ENCODE measurements around the gene CYFIP1.

Gene CYFIP1

DNA sequence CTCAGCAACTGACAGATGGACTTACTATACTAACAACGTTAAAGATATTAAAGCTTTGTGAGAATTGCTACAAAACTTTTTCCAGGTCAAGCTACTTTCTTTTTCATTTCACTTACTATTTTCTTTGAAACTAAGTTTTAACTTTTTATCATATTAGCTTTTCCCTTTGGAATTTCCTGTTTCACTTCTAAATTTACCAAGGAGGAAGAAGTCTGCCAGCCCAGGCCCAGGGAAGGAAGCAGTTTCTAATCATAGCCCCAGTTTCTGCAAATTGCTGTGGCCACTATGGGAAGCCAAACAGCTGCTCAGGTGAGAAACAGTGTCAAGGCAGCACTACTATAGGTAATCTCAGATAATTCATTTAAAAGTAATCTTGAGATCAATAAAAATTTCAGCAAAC is 18.4 kb downstream of the CYFIP1 start:
- Histone ChIP-seq H3K4me1 (ENCODE audit: insufficient read depth, low read length) (peaks cover 7% of the 10 kb centered on the region), H2AFZ (ENCODE audit: low read depth, low read length) (no peak overlapping the region), H3K9me3 (ENCODE audit: low read length) (no peaks in the 10 kb centered on the region), H3K4me3 (ENCODE audit: low read length) (no peak overlapping the region), H3K27me3 (ENCODE audit: insufficient read depth, low read length) (no peaks in the 10 kb centered on the region), H3K36me3 (ENCODE audit: insufficient read depth, low read length) (no peaks in the 10 kb centered on the region)

DNA sequence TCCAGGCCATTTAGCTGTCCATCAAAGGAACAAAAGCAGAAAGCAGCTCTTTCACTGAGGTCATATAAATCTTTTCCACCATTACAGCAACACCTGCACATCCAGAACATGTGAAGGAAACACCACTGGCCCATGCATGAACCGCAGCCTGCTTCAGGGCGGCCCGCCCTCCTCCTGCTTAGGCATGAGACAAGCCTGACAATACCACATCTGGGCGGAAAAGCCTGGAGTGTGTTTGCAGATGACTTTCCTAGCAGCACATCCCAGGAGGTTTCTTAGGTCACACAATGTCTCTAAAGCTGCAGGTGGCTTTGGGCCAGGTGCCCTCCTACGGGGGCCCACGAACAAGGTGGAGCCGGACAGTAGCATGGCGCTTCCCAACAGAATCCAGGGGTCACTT is 19.6 kb downstream of the CYFIP1 start:
- no peaks in the 10 kb centered on the region for H3K9me3 ChIP-seq (ENCODE audit: low read length)
- H3K4me1 ChIP-seq (ENCODE audit: insufficient read depth, low read length) = peaks cover 14% of the 10 kb centered on the region
- no peaks in the 10 kb centered on the region for H3K36me3 ChIP-seq (ENCODE audit: insufficient read depth, low read length)
- no peak overlapping the region for H2AFZ ChIP-seq (ENCODE audit: low read depth, low read length)
- H3K27me3 ChIP-seq (ENCODE audit: insufficient read depth, low read length) = no peaks in the 10 kb centered on the region
- H3K4me3 ChIP-seq (ENCODE audit: low read length) = no peak overlapping the region

DNA sequence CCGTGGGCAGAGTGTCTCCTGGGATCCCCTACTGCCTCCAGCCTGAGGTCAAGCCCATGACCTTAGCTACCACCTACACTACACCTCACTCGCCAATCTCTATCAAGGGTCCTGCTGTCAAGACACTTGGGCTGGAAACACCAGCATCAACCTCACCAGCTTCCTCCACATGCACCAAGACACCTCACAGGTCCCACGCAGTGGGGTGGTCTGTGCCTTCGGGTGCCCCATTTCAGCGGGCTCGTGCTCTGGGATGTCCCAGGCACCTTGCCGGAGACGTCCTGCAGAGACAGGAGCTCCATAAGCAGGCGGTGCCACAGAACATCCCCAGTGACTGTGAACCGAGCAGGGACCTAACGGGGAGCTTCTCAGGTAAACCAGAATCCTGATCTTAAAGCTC is 20.0 kb downstream of the CYFIP1 start:
- H2AFZ ChIP-seq (ENCODE audit: low read depth, low read length) = no peak overlapping the region
- no peaks in the 10 kb centered on the region for H3K9me3 ChIP-seq (ENCODE audit: low read length)
- no peaks in the 10 kb centered on the region for H3K36me3 ChIP-seq (ENCODE audit: insufficient read depth, low read length)
- no peaks in the 10 kb centered on the region for H3K27me3 ChIP-seq (ENCODE audit: insufficient read depth, low read length)
- H3K4me1 ChIP-seq (ENCODE audit: insufficient read depth, low read length) = peaks cover 14% of the 10 kb centered on the region
- no peak overlapping the region for H3K4me3 ChIP-seq (ENCODE audit: low read length)

DNA sequence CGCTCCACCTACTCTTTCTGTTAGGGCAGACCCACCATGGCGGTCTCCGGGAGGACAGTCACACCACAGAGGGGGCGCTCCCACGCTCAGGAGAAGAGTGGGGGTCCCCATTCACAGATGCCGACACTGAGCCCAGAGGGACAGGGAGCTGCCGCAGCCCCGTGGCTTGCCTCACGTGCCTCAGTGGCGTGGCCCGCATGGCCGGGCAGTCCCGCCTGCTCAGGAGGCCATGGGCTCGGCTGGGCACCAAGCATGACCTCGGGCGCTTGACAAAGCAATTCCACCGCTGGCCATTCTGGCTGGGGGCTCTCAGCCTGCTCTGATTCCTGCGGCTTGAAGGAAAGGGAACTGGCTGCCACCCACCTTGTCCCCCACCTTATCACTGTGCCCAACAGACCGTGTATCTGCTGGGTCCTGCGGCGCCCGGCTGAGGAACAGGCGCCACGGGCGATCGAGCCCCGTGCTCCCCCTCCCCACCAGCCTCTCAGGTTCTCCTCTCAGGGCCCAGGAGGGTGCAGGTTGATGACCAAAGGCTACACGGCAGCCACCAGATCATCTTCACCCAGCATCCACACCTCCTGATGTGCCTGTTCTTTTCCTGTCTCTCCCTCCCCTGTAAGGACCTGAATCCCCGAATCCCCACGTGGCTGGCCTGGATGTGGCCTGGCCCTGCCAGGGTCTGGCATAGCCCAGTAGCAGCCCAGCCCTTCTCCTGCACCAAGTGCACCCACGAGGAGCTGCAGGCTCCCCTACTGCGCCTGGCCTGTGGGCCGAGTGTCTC is 20.7 kb downstream of the CYFIP1 start:
- H3K4me3 ChIP-seq (ENCODE audit: low read length) = no peak overlapping the region
- H2AFZ ChIP-seq (ENCODE audit: low read depth, low read length) = no peak overlapping the region
- no peaks in the 10 kb centered on the region for H3K9me3 ChIP-seq (ENCODE audit: low read length)
- H3K36me3 ChIP-seq (ENCODE audit: insufficient read depth, low read length) = no peaks in the 10 kb centered on the region
- H3K27me3 ChIP-seq (ENCODE audit: insufficient read depth, low read length) = no peaks in the 10 kb centered on the region
- H3K4me1 ChIP-seq (ENCODE audit: insufficient read depth, low read length) = peaks cover 13% of the 10 kb centered on the region

DNA sequence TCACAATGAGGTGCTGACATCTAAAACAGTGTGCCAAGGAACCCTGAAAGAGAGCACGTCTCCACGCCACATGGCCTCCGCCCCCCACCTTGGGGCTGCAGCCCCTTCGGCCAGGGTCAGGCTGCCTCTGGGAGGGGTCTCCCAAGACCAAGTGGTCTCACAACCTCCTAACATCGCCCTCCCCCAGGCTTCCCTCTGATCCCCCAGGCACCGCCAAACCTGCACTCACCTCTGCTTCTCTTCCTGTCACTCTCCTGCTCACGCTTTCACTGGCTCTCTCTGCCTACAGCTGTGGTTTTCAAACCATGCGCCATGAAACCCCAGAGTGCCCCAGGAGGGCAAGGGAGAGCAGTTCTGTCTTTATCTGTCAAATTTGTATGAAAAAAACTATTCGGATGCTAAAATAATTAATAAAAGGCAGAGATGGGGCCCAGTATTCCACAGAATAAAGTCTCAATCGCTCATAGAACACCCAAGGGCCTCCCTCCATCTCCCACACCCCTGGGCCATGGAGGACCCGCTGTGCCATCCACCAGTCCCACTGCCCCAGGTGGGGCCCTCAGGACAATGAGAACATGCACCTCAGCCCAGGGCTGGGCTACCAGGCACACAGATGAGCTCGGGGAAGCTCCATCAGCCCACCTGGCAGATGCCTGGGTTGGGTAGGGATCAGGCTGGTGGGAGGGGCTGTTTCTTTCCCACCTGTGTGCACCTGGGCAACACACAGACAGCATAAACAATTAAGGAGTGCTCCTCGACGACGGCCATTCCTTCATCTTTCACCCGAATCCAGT is 21.5 kb downstream of the CYFIP1 start:
- no peaks in the 10 kb centered on the region for H3K9me3 ChIP-seq (ENCODE audit: low read length)
- H2AFZ ChIP-seq (ENCODE audit: low read depth, low read length) = no peak overlapping the region
- H3K36me3 ChIP-seq (ENCODE audit: insufficient read depth, low read length) = no peaks in the 10 kb centered on the region

DNA sequence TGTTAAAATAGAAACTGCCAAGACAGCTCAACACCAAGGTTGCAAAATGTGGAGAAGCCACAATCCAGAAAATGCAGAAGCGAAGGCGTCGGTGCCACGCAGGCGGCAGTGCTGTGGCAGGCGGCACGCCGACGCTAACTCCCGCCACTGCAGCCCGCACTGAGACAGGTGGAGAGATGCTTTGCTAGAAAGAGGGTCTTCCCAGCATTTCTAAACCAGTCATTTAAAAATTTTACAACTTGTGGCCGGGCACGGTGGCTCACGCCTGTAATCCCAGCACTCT is 23.2 kb downstream of the CYFIP1 start:
- H2AFZ ChIP-seq (ENCODE audit: low read depth, low read length) = no peak overlapping the region
- H3K4me3 ChIP-seq (ENCODE audit: low read length) = no peak overlapping the region
- H3K27me3 ChIP-seq (ENCODE audit: insufficient read depth, low read length) = no peaks in the 10 kb centered on the region
- H3K36me3 ChIP-seq (ENCODE audit: insufficient read depth, low read length) = no peaks in the 10 kb centered on the region
- peaks cover 15% of the 10 kb centered on the region for H3K4me1 ChIP-seq (ENCODE audit: insufficient read depth, low read length)
- no peaks in the 10 kb centered on the region for H3K9me3 ChIP-seq (ENCODE audit: low read length)

More for the DNA sequence above, 21.5 kb downstream of the CYFIP1 start:
- Histone ChIP-seq H3K4me3 (ENCODE audit: low read length) (no peak overlapping the region), H3K4me1 (ENCODE audit: insufficient read depth, low read length) (peaks cover 7% of the 10 kb centered on the region), H3K27me3 (ENCODE audit: insufficient read depth, low read length) (no peaks in the 10 kb centered on the region)

DNA sequence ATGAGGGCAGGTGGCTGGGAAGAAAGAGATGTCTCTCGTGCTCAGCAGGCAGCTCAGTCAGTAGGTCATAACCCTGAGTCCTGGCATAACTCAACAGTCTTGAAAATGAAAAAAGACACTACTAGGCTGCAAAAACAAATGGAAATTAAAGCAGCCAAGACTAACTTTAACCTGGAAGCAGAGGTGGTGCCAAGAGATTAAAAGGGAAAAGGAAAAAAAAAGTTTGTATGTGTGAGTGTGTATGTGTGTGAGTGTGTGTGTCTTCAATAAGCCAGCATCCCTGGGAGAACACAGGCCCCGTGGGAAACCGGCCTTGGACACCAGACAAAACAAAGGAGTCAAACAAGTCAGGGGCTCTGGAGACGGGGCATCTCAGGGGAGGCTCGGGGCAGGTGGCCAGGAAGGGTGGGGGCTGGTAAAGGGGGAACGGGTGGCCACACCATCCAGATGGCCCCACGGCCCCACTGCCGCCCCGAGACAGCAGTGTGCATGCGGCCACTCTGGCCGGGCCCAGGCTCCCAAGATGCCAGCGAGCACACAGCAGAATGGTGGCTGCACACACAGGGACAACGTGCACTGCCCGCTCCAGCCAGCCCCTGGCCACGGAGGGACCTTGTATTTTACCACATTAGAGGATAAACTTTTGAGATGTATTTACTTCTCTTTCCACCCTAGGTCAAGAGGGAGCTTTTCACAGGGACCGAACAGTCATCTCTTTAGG is 23.8 kb downstream of the CYFIP1 start:
- H3K9me3 ChIP-seq (ENCODE audit: low read length) = no peaks in the 10 kb centered on the region
- no peak overlapping the region for H3K4me3 ChIP-seq (ENCODE audit: low read length)
- H3K36me3 ChIP-seq (ENCODE audit: insufficient read depth, low read length) = no peaks in the 10 kb centered on the region
- peaks cover 15% of the 10 kb centered on the region for H3K4me1 ChIP-seq (ENCODE audit: insufficient read depth, low read length)
- no peak overlapping the region for H2AFZ ChIP-seq (ENCODE audit: low read depth, low read length)
- no peaks in the 10 kb centered on the region for H3K27me3 ChIP-seq (ENCODE audit: insufficient read depth, low read length)

DNA sequence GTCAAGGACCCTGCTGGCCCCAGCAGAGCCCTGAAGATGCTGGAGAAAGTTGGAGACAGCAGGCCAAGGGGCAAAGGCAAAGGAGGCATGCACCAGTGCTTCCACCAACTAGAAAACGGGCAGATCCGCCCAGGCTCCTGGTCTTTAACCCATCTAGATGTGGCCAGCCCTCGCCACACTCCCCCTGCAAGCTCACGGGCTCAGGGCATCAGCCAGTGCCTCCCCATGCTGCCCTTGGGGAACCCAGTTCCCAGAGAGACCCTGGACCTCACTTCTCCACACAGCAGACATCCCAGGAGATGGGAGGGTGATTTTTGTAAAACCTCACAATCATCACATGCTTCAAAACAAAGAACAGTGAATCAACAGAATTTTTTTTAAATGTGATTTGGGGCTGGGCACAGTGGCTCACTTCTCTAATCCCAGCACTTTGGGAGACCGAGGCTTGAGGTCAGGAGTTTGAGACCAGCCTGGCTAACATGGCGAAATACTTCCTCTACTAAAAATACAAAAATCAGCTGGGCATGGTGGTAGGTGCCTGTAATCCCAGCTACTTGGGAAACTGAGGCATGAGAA is 24.5 kb downstream of the CYFIP1 start:
- H3K4me1 ChIP-seq (ENCODE audit: insufficient read depth, low read length) = peaks cover 15% of the 10 kb centered on the region
- no peaks in the 10 kb centered on the region for H3K36me3 ChIP-seq (ENCODE audit: insufficient read depth, low read length)
- no peak overlapping the region for H2AFZ ChIP-seq (ENCODE audit: low read depth, low read length)
- H3K4me3 ChIP-seq (ENCODE audit: low read length) = no peak overlapping the region
- no peaks in the 10 kb centered on the region for H3K27me3 ChIP-seq (ENCODE audit: insufficient read depth, low read length)
- no peaks in the 10 kb centered on the region for H3K9me3 ChIP-seq (ENCODE audit: low read length)

DNA sequence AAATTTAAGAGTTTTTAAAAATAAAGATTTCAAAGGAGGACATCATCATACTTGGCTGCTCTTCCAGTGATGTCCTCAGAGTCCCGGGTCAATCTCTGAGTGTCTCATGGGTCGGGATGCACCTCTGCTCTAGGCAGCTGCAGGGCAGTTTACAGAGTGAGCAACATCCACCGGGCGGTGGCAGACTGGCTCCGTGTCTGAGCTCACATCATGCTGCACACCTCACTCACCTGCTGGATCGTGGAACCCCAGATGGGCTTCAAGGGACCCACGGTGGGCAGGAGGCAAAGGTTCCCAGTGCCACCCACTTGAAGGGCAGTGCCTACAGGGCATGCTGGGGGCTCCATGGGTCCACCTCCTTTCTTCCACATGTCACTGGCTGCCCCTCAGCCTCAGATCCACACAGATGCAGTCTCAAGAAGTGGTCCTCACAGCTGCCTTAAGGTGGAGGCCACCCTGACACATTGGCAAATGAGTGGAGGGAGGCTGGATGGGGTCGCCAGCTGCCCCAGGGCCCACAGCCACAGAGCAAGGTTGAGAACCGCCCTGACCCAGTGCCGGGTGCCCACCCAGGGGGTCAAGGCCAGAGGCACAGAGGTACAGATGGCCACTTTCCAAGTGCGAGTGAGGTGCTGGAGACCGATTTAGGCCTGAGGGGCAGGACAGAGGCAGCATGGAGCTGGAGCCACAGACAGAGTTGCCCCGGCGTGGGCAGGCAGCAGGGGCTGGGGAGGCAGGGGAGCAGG is 25.2 kb downstream of the CYFIP1 start:
- Histone ChIP-seq H2AFZ (ENCODE audit: low read depth, low read length) (no peak overlapping the region), H3K27me3 (ENCODE audit: insufficient read depth, low read length) (no peaks in the 10 kb centered on the region), H3K9me3 (ENCODE audit: low read length) (no peaks in the 10 kb centered on the region), H3K36me3 (ENCODE audit: insufficient read depth, low read length) (no peaks in the 10 kb centered on the region), H3K4me1 (ENCODE audit: insufficient read depth, low read length) (peaks cover 15% of the 10 kb centered on the region), H3K4me3 (ENCODE audit: low read length) (no peak overlapping the region)

DNA sequence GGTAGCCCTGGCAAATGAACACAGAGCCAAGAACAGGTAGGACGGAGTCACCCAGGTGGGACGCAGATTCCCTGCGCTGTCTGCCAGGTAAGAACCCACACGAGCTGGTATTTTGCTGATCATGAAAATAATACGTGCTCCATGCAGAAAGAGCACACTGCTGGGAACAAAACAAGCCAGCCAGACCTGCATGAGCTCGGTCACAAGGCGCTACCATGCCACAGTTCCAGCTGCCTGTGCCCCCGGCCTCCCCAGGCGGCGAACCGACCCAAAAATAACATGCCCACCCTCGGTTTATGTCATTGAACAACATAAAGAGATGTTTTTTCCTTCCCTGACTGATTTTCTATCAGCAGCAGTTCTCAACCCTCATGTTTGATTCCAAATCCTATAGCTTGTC is 25.8 kb downstream of the CYFIP1 start:
- H3K36me3 ChIP-seq (ENCODE audit: insufficient read depth, low read length) = no peaks in the 10 kb centered on the region
- peaks cover under 1% of the 10 kb centered on the region for H3K9me3 ChIP-seq (ENCODE audit: low read length)
- H3K4me3 ChIP-seq (ENCODE audit: low read length) = no peak overlapping the region
- peaks cover 16% of the 10 kb centered on the region for H3K4me1 ChIP-seq (ENCODE audit: insufficient read depth, low read length)
- H2AFZ ChIP-seq (ENCODE audit: low read depth, low read length) = no peak overlapping the region
- no peaks in the 10 kb centered on the region for H3K27me3 ChIP-seq (ENCODE audit: insufficient read depth, low read length)

DNA sequence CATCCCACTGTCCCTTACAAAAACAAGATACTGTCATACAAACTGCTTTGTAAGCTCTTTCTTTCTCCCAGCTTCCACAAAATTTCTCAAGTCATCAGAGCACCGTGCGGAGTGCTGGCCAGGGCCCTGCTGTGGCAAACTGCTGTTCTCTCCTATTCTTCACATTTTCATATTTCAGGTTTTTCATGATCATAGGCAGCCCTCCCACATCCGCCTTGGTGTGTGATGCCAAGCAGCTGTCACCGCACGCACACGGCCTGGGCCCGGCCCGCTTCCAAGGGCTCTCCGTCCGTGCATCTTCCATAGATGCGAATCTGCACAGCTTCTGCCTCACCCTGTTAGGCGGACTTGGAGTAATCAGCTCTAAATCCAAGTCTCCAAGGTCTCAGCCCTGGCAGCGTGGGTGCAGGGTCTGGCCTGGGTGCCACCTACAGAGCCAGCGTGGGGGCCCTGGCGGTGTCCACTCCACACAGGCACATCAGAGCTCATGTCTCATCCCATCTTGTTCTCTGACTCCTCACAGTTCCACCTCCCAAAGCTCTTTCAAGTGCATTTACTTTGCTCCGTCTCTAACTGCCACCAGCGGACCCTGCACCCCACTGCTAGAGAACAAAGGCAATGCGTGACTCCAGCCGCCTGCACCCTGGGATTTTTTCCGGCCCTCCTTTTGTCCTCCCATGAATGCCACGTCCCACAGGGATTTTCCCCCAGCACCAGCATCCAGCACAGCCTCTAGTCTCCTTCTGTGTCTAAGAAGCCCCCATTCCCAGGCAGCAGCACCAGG is 27.2 kb downstream of the CYFIP1 start:
- H3K36me3 ChIP-seq (ENCODE audit: insufficient read depth, low read length) = no peaks in the 10 kb centered on the region
- H3K27me3 ChIP-seq (ENCODE audit: insufficient read depth, low read length) = no peaks in the 10 kb centered on the region
- H3K9me3 ChIP-seq (ENCODE audit: low read length) = peaks cover 3% of the 10 kb centered on the region
- no peak overlapping the region for H2AFZ ChIP-seq (ENCODE audit: low read depth, low read length)
- H3K4me1 ChIP-seq (ENCODE audit: insufficient read depth, low read length) = peaks cover 17% of the 10 kb centered on the region
- H3K4me3 ChIP-seq (ENCODE audit: low read length) = no peak overlapping the region

All from neuron (in vitro differentiated cells).